C4-2B (cell line): ENCODE data around the gene IPO9.

Experiments
- ZFX ChIP-seq: fragments of 450-650 bp; IDR thresholded peaks from 2 replicates; pipeline ENCODE4 v1.6.1; 2017
- TF ChIP-seq, protein P1 (sequence below): fragments of 450-650 bp; conservative IDR thresholded peaks from 2 replicates; pipeline ENCODE4 v1.5.1; 2017; ENCODE audit warnings: mild to moderate bottlenecking

DNA sequence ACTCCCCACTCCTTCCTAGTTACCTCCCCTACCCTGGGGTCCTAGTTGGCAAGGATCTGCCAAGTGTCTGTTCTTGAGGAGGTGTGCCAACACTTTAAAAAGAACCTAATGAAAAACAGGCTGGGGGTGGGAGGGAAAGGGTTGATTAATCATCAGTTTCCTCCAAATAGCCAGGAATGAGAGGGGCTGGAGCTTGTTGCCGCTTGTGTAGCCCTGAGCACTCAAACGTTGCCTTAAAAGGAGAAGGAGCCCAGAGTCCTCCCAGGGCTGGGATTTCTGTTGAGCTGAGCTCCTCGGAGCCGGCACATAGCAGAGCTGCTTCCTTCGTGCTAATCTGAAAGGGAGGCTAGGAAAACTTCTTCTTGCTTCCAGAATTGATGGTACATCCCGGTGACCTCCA lies 75.6 kb downstream of the IPO9 start:
- TF ChIP-seq, protein P1, sequence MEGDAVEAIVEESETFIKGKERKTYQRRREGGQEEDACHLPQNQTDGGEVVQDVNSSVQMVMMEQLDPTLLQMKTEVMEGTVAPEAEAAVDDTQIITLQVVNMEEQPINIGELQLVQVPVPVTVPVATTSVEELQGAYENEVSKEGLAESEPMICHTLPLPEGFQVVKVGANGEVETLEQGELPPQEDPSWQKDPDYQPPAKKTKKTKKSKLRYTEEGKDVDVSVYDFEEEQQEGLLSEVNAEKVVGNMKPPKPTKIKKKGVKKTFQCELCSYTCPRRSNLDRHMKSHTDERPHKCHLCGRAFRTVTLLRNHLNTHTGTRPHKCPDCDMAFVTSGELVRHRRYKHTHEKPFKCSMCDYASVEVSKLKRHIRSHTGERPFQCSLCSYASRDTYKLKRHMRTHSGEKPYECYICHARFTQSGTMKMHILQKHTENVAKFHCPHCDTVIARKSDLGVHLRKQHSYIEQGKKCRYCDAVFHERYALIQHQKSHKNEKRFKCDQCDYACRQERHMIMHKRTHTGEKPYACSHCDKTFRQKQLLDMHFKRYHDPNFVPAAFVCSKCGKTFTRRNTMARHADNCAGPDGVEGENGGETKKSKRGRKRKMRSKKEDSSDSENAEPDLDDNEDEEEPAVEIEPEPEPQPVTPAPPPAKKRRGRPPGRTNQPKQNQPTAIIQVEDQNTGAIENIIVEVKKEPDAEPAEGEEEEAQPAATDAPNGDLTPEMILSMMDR, result no peak
- TF ChIP-seq ZFX, result no peak
